Measurements from ENCODE around the gene MRAS. TPM values are rescaled to one million over a fixed set of nuclear protein-coding genes. Genes with fewer than 3 reads are reported as not detected.
"Not testable (repeated sequence)": the region's sequence is repeated elsewhere in the genome, so short reads cannot be mapped to it uniquely, and the experiment has no call there.

Gene MRAS
- total RNA-seq, 1 experiment from 2014 or later: 29.6 TPM

GRCh38 chr3:138445236-138445635 lies 96.9 kb downstream of the MRAS start:
- no peak for DNase-seq (ENCODE audit: low read depth)

GRCh38 chr3:138445654-138446053 lies 97.3 kb downstream of the MRAS start:
- DNase-seq (ENCODE audit: low read depth): no peak

GRCh38 chr3:138448631-138449030 lies 100.3 kb downstream of the MRAS start:
- no peak for DNase-seq (ENCODE audit: low read depth)

DNA sequence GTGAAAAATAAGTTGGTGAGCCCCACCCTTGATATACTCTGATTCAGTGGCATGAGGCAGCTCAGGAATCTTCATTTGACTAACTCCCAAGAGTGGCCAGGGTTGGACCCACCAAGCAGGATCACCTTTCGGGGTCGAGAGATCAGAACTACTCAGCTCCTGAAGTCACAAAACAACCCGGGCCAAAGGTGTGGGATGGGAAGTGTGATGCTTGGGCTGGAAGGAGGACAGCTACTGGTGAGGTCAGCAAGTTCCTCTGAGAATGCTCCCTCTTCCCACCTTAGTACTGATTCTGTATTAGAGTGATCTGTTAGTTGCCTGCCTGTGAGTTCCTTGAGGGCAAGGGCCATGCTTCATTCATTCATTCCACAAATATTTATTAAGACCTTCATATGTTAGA lies 101.1 kb downstream of the MRAS start:
- no peak for DNase-seq (ENCODE audit: low read depth)

GRCh38 chr3:138450181-138450580 lies 101.8 kb downstream of the MRAS start:
- no peak for DNase-seq (ENCODE audit: low read depth)

DNA sequence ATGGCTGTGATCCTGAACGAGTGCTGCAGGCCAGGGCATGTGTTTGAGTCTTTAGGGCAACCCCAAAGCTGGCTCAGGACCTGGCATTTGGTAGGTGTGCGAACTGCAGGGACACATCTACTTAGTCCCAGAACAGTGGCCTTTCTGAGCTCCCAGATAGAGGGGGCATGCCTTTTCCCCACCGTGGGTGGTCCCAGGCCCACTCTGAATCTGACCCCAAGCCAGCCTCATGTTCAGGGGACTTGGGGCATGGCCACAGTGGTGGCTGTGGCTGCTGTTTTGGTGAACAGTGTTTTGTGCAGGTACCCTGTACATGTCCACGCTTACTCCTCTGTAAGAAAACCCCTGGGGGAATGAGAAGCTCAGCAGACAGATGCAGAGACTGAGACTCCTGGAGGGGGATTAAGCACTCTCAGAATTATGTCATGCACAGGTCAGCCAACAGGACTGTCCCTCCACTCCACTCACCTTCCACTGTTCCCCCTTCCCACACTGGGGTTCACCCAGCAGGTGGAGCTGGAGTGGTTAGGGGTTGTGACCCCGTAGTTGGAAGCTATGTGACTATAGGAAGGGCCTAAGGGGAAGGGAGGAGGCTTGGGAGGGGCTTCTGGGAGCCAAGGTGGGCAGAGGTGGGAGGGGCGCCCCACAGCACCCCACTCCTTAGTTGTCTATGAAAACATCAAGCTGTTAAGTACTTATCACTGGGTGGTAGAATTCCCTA lies 102.5 kb downstream of the MRAS start:
- no peak for DNase-seq (ENCODE audit: low read depth)

GRCh38 chr3:138451595-138452162 lies 103.3 kb downstream of the MRAS start:
- DNase-seq (ENCODE audit: low read depth): no peak

GRCh38 chr3:138452436-138452835 lies 104.1 kb downstream of the MRAS start:
- no peak for DNase-seq (ENCODE audit: low read depth)

DNA sequence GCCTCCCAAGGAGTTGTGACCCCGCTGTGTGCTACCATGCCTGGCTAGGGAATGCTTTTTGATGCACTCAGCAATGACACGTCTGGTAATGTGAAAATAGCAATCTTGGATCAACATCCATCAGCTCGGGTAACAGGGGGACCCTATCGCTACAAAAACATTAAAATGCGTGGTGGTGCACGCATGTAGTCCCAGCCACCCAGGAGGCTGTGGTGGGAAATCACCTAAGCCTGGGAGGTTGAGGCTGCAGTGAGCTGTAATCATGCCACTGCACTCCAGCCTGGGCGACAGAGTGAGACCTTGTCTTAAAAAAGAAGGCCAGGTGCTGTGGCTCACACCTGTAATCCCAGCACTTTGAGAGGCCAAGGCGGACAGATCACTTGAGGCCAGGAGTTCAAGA lies 105.6 kb downstream of the MRAS start:
- DNase-seq (ENCODE audit: low read depth): not testable (repeated sequence)

Other genes starting within 250 kb of the MRAS start
- gene DZIP1L, start 233.0 kb upstream of the MRAS start, total RNA-seq (2014; rRNA removed; shearing (Covaris generic)): 7.4 and 11.1 TPM in 2 replicates
- gene A4GNT, start 216.2 kb upstream of the MRAS start, total RNA-seq (2014; rRNA removed; shearing (Covaris generic)): not detected in 2 replicates
- 22.9 and 25.1 TPM in 2 replicates for gene DBR1, start 173.7 kb upstream of the MRAS start, total RNA-seq (2014; rRNA removed; shearing (Covaris generic))
- gene ARMC8, start 161.3 kb upstream of the MRAS start, total RNA-seq (2014; rRNA removed; shearing (Covaris generic)): 42.7 and 67.5 TPM in 2 replicates
- not detected in 2 replicates for gene NME9, start 18.7 kb upstream of the MRAS start, total RNA-seq (2014; rRNA removed; shearing (Covaris generic))
- gene ESYT3, start 86.0 kb downstream of the MRAS start, total RNA-seq (2014; rRNA removed; shearing (Covaris generic)): 0.12 and 0.20 TPM in 2 replicates
- gene CEP70, start 245.7 kb downstream of the MRAS start, total RNA-seq (2014; rRNA removed; shearing (Covaris generic)): 43.1 and 59.2 TPM in 2 replicates